ENCODE data around the gene RCC2. TPM values are rescaled to one million over a fixed set of nuclear protein-coding genes. Genes with fewer than 3 reads are reported as not detected.

RCC2 gene
- total RNA-seq, 1 experiment from 2014 or later, result 473 TPM

GRCh38 chr1:17397910-17398695 lies 41.4 kb downstream of the RCC2 start:
- no peaks in the 10 kb centered on the region for H4K20me1 ChIP-seq (ENCODE audit: control insufficient read depth, insufficient read depth, insufficient read length)
- H2BK20ac ChIP-seq (ENCODE audit: low read depth, low read length, poor library complexity, severe bottlenecking), result no peak overlapping the region
- Mint-ChIP-seq H3K4me3 (no peak overlapping the region), H3K4me1 (peaks cover 13 to 16% of the 10 kb centered on the region in 2 experiments), H3K27me3 (ENCODE audit: low read depth) (peaks cover 1% of the 10 kb centered on the region), H3K36me3 (ENCODE audit: insufficient read depth in 1 of 3, low read depth in 3 of 3) (no peaks in the 10 kb centered on the region), H3K27ac (no peak overlapping the region), H3K9me3 (no peaks in the 10 kb centered on the region)
- no peak overlapping the region for H3K9ac ChIP-seq (ENCODE audit: extremely low read depth, insufficient read length, low read length)
- no peaks in the 10 kb centered on the region for H3K79me1 ChIP-seq (ENCODE audit: insufficient read depth, low read depth, low read length, poor library complexity, severe bottlenecking)
- H2BK120ac ChIP-seq (ENCODE audit: low read depth, low read length, poor library complexity, severe bottlenecking), result no peak overlapping the region
- no peak overlapping the region for H3K23ac ChIP-seq (ENCODE audit: insufficient read length, low read depth, low read length)
- WGBS (ENCODE audit: extremely low coverage, insufficient read length, low lambda C conversion rate), result no CpG with 5 or more reads among the region's 7 CpGs
- no peaks in the 10 kb centered on the region for H3K23me2 ChIP-seq (ENCODE audit: insufficient read length, low read depth, low read length, poor library complexity, severe bottlenecking)
- H3K4me1 ChIP-seq (ENCODE audit: insufficient read depth, low read length), result no peaks in the 10 kb centered on the region
- no peak overlapping the region for H3K4me2 ChIP-seq (ENCODE audit: insufficient read depth, insufficient read length, low read length)
- H2BK15ac ChIP-seq (ENCODE audit: low read depth, low read length), result no peak overlapping the region
- DNase-seq, result no peak
- H4K5ac ChIP-seq (ENCODE audit: insufficient read length, low read depth, low read length), result no peak overlapping the region
- H3T11ph ChIP-seq (ENCODE audit: low read length), result no peak overlapping the region
- H3K18ac ChIP-seq (ENCODE audit: insufficient read length, low read depth, low read length), result no peak overlapping the region
- no peak overlapping the region for H3K56ac ChIP-seq (ENCODE audit: insufficient read length, low read depth, low read length)
- H2BK5ac ChIP-seq (ENCODE audit: insufficient read length, low read length), result no peak overlapping the region
- no peak for TF ChIP-seq CTCF (conservative IDR thresholded peaks at IDR 0.05)
- no peak overlapping the region for H3K4ac ChIP-seq (ENCODE audit: low read depth, low read length)
- H3K79me2 ChIP-seq (ENCODE audit: insufficient read depth, low read length), result no peaks in the 10 kb centered on the region
- no peaks in the 10 kb centered on the region for H3K27me3 ChIP-seq (ENCODE audit: insufficient read depth, low read length)
- no peak overlapping the region for H3K27ac ChIP-seq (ENCODE audit: insufficient read length, low read depth, low read length)
- no peak overlapping the region for H3K14ac ChIP-seq (ENCODE audit: insufficient read depth, low read length)
- no peak overlapping the region for H2AFZ ChIP-seq (ENCODE audit: low read length)
- no peak overlapping the region for H2AK5ac ChIP-seq (ENCODE audit: insufficient read length, low read length)
- no peak overlapping the region for H4K8ac ChIP-seq (replicated peaks; ENCODE audit: insufficient read length, low read depth, low read length)
- no peak overlapping the region for H4K91ac ChIP-seq (ENCODE audit: insufficient read length, low read depth, low read length)
- no peak overlapping the region for H2BK12ac ChIP-seq (ENCODE audit: insufficient read length, low read depth, low read length)
- no peaks in the 10 kb centered on the region for H3K9me3 ChIP-seq (ENCODE audit: control insufficient read depth, low read depth, low read length)
